ENCODE data around the gene PTPA.

PTPA gene

DNA sequence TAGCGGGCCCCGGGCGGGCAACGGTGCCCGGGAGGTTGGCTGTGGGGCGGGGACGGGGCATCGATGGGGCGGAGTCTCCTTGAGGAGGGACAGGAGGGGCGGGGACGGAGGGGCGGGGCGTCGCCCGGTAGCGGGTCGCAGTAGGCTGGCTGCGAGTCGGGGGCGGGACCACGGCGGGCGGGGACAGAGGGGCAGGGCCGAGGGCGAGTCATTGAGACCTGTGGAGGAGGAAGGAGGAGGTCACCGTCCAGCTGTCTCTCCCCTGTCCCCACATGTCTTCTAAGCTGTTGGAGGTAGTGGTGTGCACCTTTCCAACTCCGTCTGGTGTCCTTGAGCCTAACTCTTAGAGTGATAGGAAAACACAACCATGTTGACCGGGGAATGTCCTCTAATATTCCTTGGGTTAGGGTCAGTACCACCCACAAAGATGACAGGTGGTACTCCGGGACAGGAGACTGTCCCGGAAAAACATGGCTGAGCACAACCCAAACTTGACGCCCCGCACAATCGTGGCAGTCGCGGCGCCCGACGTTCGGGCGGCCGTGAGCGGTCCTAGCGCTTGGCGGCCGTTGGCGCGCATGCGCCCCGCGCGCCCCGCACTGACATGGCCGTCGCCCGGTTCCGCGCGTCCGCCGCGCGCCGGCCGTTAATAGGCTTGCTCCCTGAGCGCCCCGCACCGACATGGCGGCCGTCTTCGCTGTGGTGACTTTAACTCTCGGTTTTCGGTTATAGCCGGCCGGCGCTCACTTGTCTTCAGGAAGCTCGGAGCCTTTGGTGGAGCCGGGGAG is at the start of gene PTPA, which contains the start of gene CRAT:
TSS of gene PTPA (plus strand) at position 676 of the 788 bp plus-strand sequence. CDS start 186 bp downstream, outside the sequence.
TSS of gene CRAT (minus strand) at position 54 of the 788 bp plus-strand sequence. CDS start 284 bp downstream, outside the sequence.
- DNase-seq (peak; percentile 91 to 94), ATAC-seq (peak; percentile 91)
- Mint-ChIP-seq H3K27ac (peak within 1 kb of the TSS; percentile 98), H3K27me3 (no peaks in the 10 kb centered on the region), H3K9me3 (no peaks in the 10 kb centered on the region), H3K4me1 (peaks cover 45% of the 10 kb centered on the region), H3K4me3 (peak within 1 kb of the TSS; percentile 95 to 97)

DNA sequence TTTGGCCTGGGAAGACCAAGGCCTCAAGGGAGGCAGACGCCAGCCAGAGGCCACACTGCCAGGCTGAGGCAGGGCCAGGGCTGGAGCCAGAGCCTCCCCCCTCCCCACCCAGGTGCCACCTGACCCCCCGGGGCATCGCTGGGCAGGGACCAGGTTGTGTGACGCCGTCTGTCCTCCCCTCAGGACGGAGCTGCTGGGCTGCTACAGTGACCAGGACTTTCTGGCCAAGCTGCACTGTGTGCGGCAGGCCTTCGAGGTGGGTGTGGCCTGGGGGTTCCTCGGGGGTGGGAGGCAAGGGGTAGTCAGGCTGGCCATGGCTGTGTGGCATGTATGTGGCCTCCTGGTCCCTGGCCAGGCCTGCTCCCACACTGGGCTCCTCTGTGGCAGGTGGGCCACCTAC is 48.2 kb upstream of the PTPA start:
- Mint-ChIP-seq H3K27ac (no peak overlapping the region), H3K4me1 (peaks cover 3% of the 10 kb centered on the region), H3K9me3 (no peaks in the 10 kb centered on the region), H3K27me3 (no peaks in the 10 kb centered on the region), H3K4me3 (no peak overlapping the region)
- ATAC-seq (no peak), DNase-seq (no peak)

DNA sequence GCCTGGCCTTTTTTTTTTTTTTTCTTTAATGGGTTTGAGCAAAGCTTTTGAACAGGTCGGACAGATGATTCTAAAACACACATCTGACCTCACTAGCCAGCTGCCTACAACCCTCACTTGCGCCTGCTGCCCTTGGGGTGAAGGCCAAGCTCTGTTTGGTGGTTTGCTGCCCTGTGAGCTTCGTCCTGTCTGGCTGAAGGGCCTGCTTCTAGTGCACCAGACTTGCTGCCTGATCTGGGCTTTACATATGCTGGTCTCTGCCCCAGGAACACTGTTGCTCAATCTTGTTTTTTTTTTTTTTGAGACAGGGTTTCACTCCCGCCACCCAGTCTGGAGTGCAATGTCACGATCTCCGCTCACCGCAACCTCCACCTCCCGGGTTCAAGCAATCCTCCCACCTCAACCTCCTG is 46.7 kb upstream of the PTPA start:
- Mint-ChIP-seq H3K27me3 (no peaks in the 10 kb centered on the region), H3K9me3 (no peaks in the 10 kb centered on the region), H3K4me3 (no peak overlapping the region), H3K4me1 (peaks cover 17% of the 10 kb centered on the region), H3K27ac (no peak overlapping the region)
- no peak for DNase-seq
- ATAC-seq = no peak

DNA sequence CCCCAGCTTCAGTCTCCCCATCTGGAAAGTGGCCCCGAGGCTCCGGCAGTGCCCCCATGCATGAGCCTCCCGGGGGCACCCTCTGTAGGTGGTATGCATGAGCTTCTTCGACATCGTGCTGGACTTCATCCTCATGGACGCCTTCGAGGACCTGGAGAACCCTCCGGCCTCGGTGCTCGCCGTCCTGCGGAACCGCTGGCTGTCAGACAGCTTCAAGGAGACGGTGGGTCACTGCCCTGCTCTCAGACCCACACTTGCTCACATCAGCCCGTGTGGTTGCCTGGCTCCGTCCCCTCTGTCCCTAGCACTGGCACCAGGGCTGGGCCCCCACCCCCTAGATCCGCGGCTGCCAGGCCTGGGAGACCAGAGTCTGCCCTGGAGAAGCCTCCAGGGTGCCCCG is 43.1 kb upstream of the PTPA start:
- Mint-ChIP-seq H3K4me1 (peaks cover 44% of the 10 kb centered on the region), H3K27me3 (no peaks in the 10 kb centered on the region), H3K27ac (peak overlapping the region; percentile 99), H3K9me3 (no peaks in the 10 kb centered on the region), H3K4me3 (peak overlapping the region; percentile 73 to 90)
- DNase-seq (no peak), ATAC-seq (no peak)

DNA sequence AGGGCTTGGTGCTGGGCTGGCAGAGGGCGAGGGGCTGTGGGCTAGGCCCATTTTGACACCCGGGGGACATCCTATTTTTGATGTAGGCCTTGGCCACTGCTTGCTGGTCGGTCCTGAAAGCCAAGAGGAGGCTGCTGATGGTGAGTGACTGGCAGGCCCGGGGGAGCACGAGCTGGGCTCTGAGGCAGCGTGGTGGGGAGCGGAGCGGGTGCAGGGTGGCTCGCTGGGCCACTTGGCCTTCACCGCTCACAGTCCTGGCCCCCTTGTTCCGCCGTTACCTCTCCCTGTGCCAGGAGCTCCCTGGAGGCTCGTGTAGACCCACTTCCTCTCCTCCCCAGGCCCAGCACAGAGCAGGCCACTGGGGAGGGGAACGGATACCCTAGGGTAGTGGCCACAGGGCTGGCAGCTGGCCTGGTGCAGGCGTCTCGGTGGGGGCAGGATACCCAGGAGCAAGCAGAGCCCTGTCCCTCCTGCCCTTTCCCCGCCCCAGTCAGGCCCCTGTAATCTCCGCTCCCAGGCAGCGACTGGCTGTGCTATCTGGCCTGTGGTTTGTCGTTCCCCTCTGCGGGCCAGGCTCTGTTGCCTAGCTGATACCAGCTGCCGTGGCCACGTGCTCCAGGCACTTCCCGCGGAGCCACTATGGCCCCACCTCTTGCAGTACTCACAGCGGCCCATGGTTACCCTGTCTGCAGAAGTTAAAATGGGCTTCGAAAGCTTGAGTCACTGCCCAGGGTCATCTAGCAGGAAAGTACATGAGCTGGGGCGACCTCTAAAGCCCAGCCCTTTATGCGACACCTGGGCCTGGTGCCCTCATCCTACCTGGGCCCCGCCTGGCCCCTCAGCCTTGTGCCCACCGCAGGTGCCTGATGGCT is 42.0 kb upstream of the PTPA start:
- ATAC-seq = peak; percentile 94
- peak overlapping the region; percentile 99 for H3K27ac Mint-ChIP-seq
- H3K9me3 Mint-ChIP-seq = no peaks in the 10 kb centered on the region
- H3K27me3 Mint-ChIP-seq = no peaks in the 10 kb centered on the region
- DNase-seq = peak; percentile 63 to 79
- H3K4me3 Mint-ChIP-seq = peak overlapping the region; percentile 73 to 90
- peaks cover 50% of the 10 kb centered on the region for H3K4me1 Mint-ChIP-seq

DNA sequence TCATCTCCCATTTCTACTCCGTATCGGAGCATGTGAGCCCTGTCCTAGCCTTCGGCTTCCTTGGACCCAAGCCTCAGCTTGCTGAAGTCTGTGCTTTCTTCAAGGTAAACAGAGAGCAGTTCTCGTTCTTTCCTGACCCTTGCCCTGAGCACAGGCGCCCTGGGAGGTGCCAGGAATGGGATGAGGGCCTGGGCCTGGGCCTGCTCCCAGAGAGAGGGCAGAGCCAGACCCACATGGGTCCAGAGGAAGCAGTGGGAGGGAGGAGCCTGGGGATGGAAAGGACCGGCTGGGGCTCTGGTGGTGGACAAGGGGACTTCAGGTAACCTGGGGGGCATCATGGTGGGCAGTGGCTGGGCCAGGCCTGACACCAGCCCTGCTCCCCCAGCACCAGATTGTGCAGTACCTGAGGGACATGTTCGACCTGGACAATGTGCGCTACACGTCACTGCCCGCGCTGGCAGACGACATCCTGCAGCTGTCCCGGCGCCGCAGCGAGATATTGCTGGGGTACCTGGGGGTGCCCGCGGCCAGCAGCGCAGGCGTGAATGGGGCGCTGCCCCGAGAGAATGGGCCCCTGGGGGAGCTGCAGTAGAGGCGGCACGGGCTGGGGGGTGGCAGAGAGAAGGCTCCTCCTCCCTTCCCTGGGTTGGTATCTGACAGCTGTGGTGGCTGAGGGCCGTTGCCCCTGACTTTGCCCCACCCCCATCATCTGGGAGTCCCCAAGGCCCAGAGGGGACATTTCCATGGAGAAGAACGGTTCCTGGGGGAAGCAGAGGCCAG is 41.2 kb upstream of the PTPA start:
- peaks cover 50% of the 10 kb centered on the region for H3K4me1 Mint-ChIP-seq
- no peaks in the 10 kb centered on the region for H3K27me3 Mint-ChIP-seq
- H3K27ac Mint-ChIP-seq = peak overlapping the region; percentile 88 to 99
- DNase-seq (no peak), ATAC-seq (no peak)
- H3K9me3 Mint-ChIP-seq = no peaks in the 10 kb centered on the region
- H3K4me3 Mint-ChIP-seq = peak overlapping the region; percentile 73 to 90

DNA sequence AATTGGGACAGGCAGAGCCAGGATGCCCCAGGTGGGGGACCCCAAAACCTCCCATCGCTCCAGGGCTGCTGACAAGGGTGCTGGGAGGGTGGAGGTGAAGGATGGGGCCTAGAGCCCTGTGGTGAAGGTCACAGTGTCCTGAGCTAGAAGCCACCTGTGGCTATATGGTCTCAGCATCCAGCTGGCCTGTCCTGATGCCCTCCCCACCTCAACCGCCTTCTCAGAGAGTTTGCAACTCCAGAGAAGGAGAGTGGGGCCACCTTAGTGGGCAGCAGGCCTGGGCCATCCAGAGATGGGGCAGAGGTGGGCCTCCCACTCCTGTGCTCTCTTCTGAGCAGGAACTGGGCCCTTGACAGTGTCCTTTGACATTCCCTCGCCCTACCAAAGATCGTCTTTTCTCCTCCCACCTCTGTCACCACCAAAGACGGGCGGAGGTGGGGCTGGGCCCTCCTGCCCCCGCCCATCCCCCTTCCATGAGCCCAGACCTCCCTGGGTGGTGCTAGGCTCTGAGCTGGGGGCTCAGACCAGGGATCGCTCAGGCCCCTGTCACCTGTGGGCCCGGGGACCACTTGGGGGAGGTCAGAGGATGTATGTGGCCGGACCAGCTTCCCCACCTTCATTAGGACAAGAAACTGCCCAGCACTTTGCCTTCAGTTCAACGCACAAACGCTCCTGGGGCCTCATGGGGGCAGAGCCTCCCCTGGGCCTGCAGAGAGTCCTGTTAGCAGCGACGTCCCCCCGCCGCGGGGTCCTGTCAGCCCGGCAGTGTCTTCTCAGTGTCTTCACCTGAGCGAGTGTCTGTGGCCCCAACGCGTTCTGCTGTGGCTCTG is 40.3 kb upstream of the PTPA start:
- peaks cover 50% of the 10 kb centered on the region for H3K4me1 Mint-ChIP-seq
- ATAC-seq (no peak), DNase-seq (no peak)
- no peaks in the 10 kb centered on the region for H3K9me3 Mint-ChIP-seq
- no peak overlapping the region for H3K4me3 Mint-ChIP-seq
- peak overlapping the region in 1 of 2 donors; percentile 27 for H3K27ac Mint-ChIP-seq
- no peaks in the 10 kb centered on the region for H3K27me3 Mint-ChIP-seq

DNA sequence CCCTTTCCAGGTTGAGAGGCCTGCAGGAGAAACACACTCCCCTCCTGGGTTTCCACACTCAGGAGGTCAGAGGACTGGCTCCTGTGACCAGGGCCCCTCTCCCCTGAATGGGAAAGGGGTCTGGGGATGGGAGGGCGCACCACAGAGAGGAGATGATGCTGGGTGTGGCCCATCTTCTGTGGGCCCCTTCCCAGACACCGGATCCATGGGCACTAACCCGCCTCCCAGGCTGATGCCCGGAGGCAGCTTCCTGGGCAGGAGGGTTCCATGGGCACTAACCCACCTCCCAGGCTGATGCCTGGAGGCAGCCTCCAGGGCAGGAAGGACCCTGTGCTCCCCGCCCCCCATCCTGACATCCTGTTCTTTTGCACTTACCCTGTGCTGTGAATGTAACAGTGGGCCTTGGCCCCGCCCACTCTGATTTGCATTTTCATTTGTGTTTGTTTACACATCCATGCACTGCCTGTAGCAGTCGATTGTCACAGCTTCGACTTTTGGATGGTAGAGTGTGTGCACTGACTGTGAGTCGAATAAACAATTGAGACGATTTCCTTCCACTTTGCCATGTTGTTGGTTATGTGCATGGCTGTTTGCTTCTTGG is 39.6 kb upstream of the PTPA start:
- Mint-ChIP-seq H3K27me3 (no peaks in the 10 kb centered on the region), H3K9me3 (no peaks in the 10 kb centered on the region), H3K27ac (no peak overlapping the region), H3K4me3 (no peak overlapping the region), H3K4me1 (peaks cover 50% of the 10 kb centered on the region)
- ATAC-seq (no peak), DNase-seq (no peak)

DNA sequence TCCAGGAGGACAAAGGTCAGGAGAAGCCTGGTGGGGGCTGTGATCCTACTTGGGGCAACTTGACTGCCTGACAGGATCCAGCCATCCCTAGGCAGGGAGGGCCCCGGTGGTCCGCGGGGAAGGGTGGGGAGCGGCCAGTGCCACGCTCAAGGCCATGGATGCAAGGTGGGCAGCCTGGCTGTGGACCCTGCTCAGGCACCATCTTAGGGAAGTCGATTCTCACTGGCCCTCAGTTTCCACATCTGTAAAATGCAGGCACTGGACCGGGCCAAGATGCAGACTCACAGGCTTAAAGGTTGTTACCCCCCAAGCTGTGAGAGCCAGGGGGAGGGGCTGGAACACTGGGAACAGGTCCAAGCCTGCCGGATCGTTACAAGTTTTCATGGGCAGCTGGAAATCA is 39.0 kb upstream of the PTPA start:
- ATAC-seq (no peak), DNase-seq (no peak)
- H3K4me1 Mint-ChIP-seq = peaks cover 50% of the 10 kb centered on the region
- no peak overlapping the region for H3K4me3 Mint-ChIP-seq
- no peak overlapping the region for H3K27ac Mint-ChIP-seq
- H3K9me3 Mint-ChIP-seq = no peaks in the 10 kb centered on the region
- H3K27me3 Mint-ChIP-seq = no peaks in the 10 kb centered on the region

DNA sequence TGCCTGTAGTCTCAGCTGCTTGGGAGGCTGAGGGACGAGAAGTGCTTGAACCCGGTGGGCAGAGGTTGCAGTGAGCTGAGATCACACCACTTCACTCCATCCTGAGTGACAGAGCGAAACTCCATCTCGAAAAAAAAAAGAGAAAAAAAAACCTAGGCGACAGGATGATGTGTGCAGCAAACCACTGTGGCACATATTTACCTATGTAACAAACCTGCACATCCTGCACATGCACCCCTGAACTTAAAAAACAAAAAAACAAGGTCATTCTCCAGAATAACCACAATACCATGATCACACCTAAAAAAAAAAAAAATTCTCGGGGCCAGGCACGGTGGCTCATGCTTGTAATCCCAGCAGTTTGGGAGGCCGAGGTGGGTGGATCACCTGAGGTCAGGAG is 37.8 kb upstream of the PTPA start:
- ATAC-seq (no peak), DNase-seq (no peak)
- H3K4me1 Mint-ChIP-seq = peaks cover 45% of the 10 kb centered on the region
- no peak overlapping the region for H3K27ac Mint-ChIP-seq
- H3K4me3 Mint-ChIP-seq = no peak overlapping the region
- H3K9me3 Mint-ChIP-seq = no peaks in the 10 kb centered on the region
- H3K27me3 Mint-ChIP-seq = no peaks in the 10 kb centered on the region

DNA sequence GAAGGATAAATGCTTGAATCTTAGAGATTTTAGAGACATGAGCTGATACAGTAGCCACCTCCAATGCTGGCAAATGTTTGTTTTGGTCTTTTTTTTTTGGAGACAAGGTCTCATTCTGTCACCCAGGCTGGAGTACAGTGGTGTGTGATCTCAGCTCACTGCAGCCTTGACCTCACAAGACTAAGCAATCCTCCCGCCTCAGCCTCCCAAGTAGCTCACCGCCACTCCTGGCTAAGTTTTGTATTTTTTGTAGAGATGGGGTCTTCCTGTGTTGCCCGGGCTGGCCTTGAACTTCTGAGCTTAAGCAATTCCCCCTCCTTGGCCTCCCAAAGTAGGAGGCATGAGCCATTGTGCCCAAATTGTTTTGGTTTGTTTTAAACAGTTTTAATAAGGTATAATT is 37.1 kb upstream of the PTPA start:
- no peak overlapping the region for H3K27ac Mint-ChIP-seq
- ATAC-seq (no peak), DNase-seq (no peak)
- no peak overlapping the region for H3K4me3 Mint-ChIP-seq
- H3K9me3 Mint-ChIP-seq = no peaks in the 10 kb centered on the region
- H3K4me1 Mint-ChIP-seq = peaks cover 45% of the 10 kb centered on the region
- H3K27me3 Mint-ChIP-seq = no peaks in the 10 kb centered on the region

DNA sequence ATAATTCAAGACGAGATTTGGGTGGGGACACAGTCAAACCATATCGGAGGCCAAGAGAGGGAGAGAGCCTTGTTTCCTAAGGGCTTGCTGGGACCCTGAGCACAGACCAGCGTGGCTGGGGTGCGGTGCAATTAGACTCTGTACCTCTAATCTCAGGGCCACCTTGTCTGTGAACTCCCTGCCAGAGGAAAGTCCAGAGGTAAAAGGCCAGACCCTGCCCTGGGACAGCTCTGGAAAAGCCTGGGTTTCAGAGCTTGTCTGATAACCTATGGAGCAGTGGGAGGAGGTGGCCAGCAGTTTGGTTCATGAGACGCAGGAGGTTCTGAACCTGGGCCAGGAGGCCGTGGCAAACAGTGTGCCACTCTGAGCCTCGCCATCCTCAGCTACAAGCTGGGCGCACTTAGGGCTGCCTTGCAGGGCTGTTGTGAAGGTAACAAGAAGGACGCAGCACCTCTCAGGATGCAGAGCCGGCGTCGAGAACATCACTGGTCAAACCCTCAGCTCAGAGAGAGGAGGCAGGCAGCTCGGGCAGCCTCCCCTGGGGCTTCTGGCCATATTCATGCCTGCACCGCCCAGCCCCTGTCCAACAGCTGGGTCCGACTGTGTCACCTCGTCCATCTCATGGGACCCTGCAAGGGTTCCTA is 35.1 kb upstream of the PTPA start:
- Mint-ChIP-seq H3K4me1 (peaks cover 41% of the 10 kb centered on the region), H3K27me3 (no peaks in the 10 kb centered on the region), H3K4me3 (no peak overlapping the region), H3K27ac (no peak overlapping the region), H3K9me3 (no peaks in the 10 kb centered on the region)
- DNase-seq = no peak
- ATAC-seq = no peak

DNA sequence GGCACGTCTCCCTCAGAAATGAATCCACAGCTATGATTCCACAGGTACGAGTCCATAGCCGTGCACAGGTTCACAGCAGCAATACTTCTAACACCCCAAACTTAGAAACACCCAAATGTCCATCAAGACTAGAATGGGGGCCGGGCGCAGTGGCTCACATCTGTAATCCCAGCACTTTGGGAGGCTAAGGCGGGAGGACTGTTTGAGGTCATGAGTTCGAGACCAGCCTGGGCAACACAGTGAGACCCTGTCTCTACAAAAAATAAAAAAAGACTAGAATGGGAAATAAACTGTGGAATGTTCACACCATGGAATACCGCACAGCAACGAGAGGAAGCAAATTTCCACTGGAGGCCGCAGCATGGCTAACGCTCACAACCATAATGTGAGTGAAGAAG is 34.6 kb upstream of the PTPA start:
- ATAC-seq (no peak), DNase-seq (no peak)
- Mint-ChIP-seq H3K4me1 (peaks cover 36% of the 10 kb centered on the region), H3K4me3 (no peak overlapping the region), H3K27ac (no peak overlapping the region), H3K27me3 (no peaks in the 10 kb centered on the region), H3K9me3 (no peaks in the 10 kb centered on the region)

DNA sequence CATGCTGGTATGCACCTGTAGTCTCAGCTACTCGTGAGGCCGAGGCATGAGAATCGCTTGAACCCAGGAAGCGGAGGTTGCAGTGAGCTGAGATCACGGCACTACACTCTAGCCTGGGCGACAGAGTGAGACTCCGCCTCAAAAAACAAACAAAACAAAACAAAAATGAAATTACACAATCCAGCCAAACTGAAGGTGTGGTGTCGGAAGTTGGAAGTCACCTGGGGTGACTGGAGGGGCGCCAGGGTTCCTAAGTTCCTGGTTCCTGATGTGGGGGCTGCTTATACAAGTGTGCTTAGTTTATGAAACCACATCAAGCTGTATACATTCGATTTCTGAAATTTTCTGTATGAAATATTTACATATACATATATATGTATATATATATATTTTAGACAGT is 34.0 kb upstream of the PTPA start:
- H3K4me3 Mint-ChIP-seq = no peak overlapping the region
- H3K4me1 Mint-ChIP-seq = peaks cover 41% of the 10 kb centered on the region
- H3K27me3 Mint-ChIP-seq = no peaks in the 10 kb centered on the region
- no peak overlapping the region for H3K27ac Mint-ChIP-seq
- no peak for DNase-seq
- no peak for ATAC-seq
- H3K9me3 Mint-ChIP-seq = no peaks in the 10 kb centered on the region
